Left lung (tissue), 10 donors: ENCODE data around the gene PRSS56. TPM values are rescaled to one million over a fixed set of nuclear protein-coding genes. Genes with fewer than 3 reads are reported as not detected.

ENCODE experiments used
- ATAC-seq: fragments of 200-7000 bp; cut with Tn5 transposase; one replicate; pipeline ENCODE4 v1.9.1; 2020; ENCODE audit warnings: moderate library complexity
- DNase-seq, 4 donors: peaks; one replicate each; pipeline ENCODE4 v3.0.0-alpha.2; 2013 to 2020
- H3K27ac ChIP-seq, 2 donors: fragments of 200-600 bp; sonication (generic) in 1 of 2; one replicate each; pipeline versions ENCODE4 v1.5.0 to v1.8.0; 2020 to 2021
- H3K27me3 ChIP-seq, 2 donors: fragments of 200-600 bp; sonication (generic) in 1 of 2; one replicate each; pipeline versions ENCODE4 v1.5.0 to v1.8.0; 2020 to 2021
- H3K36me3 ChIP-seq, 2 donors: fragments of 200-600 bp; sonication (generic) in 1 of 2; one replicate each; pipeline versions ENCODE4 v1.5.0 to v1.8.0; 2020 to 2021
- H3K4me1 ChIP-seq, 2 donors: fragments of 200-600 bp; one replicate each; pipeline ENCODE4 v1.8.0; 2021
- H3K4me3 ChIP-seq, 2 donors: fragments of 200-600 bp; sonication (generic) in 1 of 2; one replicate each; pipeline versions ENCODE4 v1.5.0 to v1.8.0; 2020 to 2021; ENCODE audit warnings: mild to moderate bottlenecking in 1 of 2
- H3K9me3 ChIP-seq, 2 donors: fragments of 200-600 bp; sonication (generic) in 1 of 2; one replicate each; pipeline versions ENCODE4 v1.5.0 to v1.8.0; 2020 to 2021
- CTCF ChIP-seq, 2 donors: fragments of 200-600 bp; sonication (generic) in 1 of 2; IDR thresholded peaks; one replicate each; pipeline versions ENCODE4 v1.5.0 to v1.8.0; 2021; ENCODE audit warnings: antibody characterized with exemption in 2 of 2
- intact Hi-C, 2 donors: fragments of 100-400 bp; cut with DNase I; formaldehyde crosslinking; loops; one replicate each; pipeline versions ENCODE4 v1.11.2 to v1.14.2; 2022
- polyA plus RNA-seq, 6 donors: library from polyadenylated mRNA; unstranded; fragments of 120-200 nt; gene quantifications; one replicate each; pipeline ENCODE4 v1.2.1, GENCODE V29; 2013; ENCODE audit not compliant: insufficient read length in 6 of 6
- total RNA-seq, 2 donors: library from RNA; stranded (reverse); fragmentation: NEBNext Ultra II Directional; extraction: Animal tissue kit (Norgen Biotek cat#: 25700); gene quantifications; one replicate each; pipeline ENCODE4 v1.2.1, GENCODE V29; 2021
- donor health status: DM: no; HTN: yes; CAD: no.
- donor health status: DM: no; HTN: no; CAD: no.

The PRSS56 gene
- total and polyA plus RNA-seq, 8 donors, result not detected

GRCh38 chr2:232503809-232504323 is 16.3 kb upstream of the PRSS56 start:
- H3K27me3 ChIP-seq, result peaks cover 23 to 83% of the 10 kb centered on the region in 2 donors
- no peaks in the 10 kb centered on the region for H3K36me3 ChIP-seq
- no peak for ATAC-seq
- H3K9me3 ChIP-seq, result no peaks in the 10 kb centered on the region
- intact Hi-C loops, result no loop called here
- H3K27ac ChIP-seq, result no peak overlapping the region
- H3K4me1 ChIP-seq, result peaks cover 7 to 13% of the 10 kb centered on the region in 2 donors
- DNase-seq, result no peak
- H3K4me3 ChIP-seq, result no peak overlapping the region
- TF ChIP-seq CTCF (IDR thresholded peaks at IDR 0.05), result no peak

GRCh38 chr2:232504438-232504837 is 15.8 kb upstream of the PRSS56 start:
- TF ChIP-seq CTCF (IDR thresholded peaks at IDR 0.05), result no peak
- intact Hi-C loops, result no loop called here
- H3K4me1 ChIP-seq, result peaks cover 7 to 13% of the 10 kb centered on the region in 2 donors
- H3K27ac ChIP-seq, result no peak overlapping the region
- H3K4me3 ChIP-seq, result no peak overlapping the region
- H3K27me3 ChIP-seq, result peaks cover 23 to 83% of the 10 kb centered on the region in 2 donors
- H3K9me3 ChIP-seq, result no peaks in the 10 kb centered on the region
- no peak for ATAC-seq
- no peak for DNase-seq
- H3K36me3 ChIP-seq, result no peaks in the 10 kb centered on the region

- no peak overlapping the region for H3K27ac ChIP-seq
- H3K27me3 ChIP-seq, result peaks cover 23 to 77% of the 10 kb centered on the region in 2 donors
- ATAC-seq (no peak), DNase-seq (no peak)
- H3K4me3 ChIP-seq, result no peak overlapping the region
- no peaks in the 10 kb centered on the region for H3K9me3 ChIP-seq
- intact Hi-C loops, result no loop called here
- peaks cover 7 to 13% of the 10 kb centered on the region in 2 donors for H3K4me1 ChIP-seq
- TF ChIP-seq CTCF (IDR thresholded peaks at IDR 0.05), result no peak
- no peaks in the 10 kb centered on the region for H3K36me3 ChIP-seq
These were observed 14.3 kb upstream of the PRSS56 start for GRCh38 chr2:232505856-232506255.

- H3K9me3 ChIP-seq, result no peaks in the 10 kb centered on the region
- H3K4me1 ChIP-seq, result peaks cover 7 to 13% of the 10 kb centered on the region in 2 donors
- TF ChIP-seq CTCF (IDR thresholded peaks at IDR 0.05), result no peak
- ATAC-seq (no peak), DNase-seq (no peak)
- no peak overlapping the region for H3K27ac ChIP-seq
- H3K4me3 ChIP-seq, result no peak overlapping the region
- intact Hi-C loops, result no loop called here
- no peaks in the 10 kb centered on the region for H3K36me3 ChIP-seq
- H3K27me3 ChIP-seq, result peaks cover 23 to 71% of the 10 kb centered on the region in 2 donors
These were observed 13.5 kb upstream of the PRSS56 start for GRCh38 chr2:232506709-232507108.

GRCh38 chr2:232508251-232508650 is 11.9 kb upstream of the PRSS56 start:
- Histone ChIP-seq H3K9me3 (no peaks in the 10 kb centered on the region), H3K27ac (no peak overlapping the region), H3K4me1 (peaks cover 3 to 6% of the 10 kb centered on the region in 2 donors), H3K36me3 (no peaks in the 10 kb centered on the region), H3K4me3 (no peak overlapping the region), H3K27me3 (peaks cover 16 to 70% of the 10 kb centered on the region in 2 donors)
- no peak for ATAC-seq
- TF ChIP-seq CTCF (IDR thresholded peaks at IDR 0.05), result no peak
- no peak for DNase-seq
- intact Hi-C loops, result no loop called here
